HEK293T (cell line): ENCODE results near the gene ELMO3.

ENCODE experiments used
- ELF4 ChIP-seq: fragments of 450-650 bp; IDR thresholded peaks from 2 replicates; pipeline ENCODE4 v1.6.1; 2017; ENCODE audit warnings: antibody characterized with exemption
- FOXA1 ChIP-seq: fragments of 450-650 bp; IDR thresholded peaks from 2 replicates; pipeline ENCODE4 v1.6.1; 2016; ENCODE audit warnings: mild to moderate bottlenecking
- FOXM1 ChIP-seq: fragments of 450-650 bp; IDR thresholded peaks from 2 replicates; pipeline ENCODE4 v1.6.1; 2017; ENCODE audit warnings: mild to moderate bottlenecking, borderline replicate concordance
- HDGF ChIP-seq: fragments of 450-650 bp; IDR thresholded peaks from 2 replicates; pipeline ENCODE4 v1.6.1; 2017; ENCODE audit warnings: antibody characterized with exemption, borderline replicate concordance
- SP1 ChIP-seq: fragments of 450-650 bp; IDR thresholded peaks from 2 replicates; pipeline ENCODE4 v1.6.1; 2017

DNA sequence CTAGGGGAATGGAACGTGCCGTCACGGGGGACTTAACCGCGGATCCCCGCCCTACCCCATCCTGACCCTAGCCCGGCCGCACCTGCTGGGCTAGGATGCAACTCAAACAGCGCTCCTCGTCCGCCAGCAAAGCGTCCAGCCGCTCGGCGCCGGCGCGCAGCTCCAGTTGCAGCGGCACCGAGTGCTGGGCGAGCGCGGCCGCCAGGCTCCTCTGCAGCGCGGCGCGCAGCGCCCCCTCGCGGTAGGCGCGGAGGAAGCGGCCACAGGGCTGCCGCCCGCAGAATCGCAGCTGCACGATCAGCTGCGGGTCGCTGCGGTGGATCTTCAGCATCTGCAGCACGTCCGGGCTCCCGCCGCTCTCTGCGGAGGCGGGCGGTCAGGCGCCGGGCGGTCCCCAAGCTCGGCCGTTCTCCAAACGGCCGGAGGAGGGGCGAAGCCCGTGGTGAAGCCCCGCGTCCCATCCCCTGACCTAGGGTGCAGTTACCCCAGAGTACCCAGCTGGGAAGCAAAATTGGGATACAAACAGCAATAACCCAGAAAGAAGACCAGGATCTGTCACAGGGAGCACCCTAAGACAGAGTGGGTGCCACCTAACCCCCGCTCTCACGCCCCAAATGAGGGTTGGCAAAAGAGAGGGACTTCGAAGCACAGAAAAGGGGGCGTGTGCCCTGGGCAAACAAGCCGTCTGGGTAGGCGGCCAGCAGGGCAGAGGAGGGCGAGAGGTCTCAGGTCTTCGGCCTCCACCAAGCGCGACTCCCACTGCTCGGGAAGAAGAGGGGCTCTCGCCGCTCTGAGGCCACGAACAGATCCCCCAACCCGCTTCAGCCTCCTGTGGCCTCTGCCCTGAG, 43.4 kb upstream of the ELMO3 start:
- no peak for TF ChIP-seq ELF4
- TF ChIP-seq HDGF = no peak
- no peak for TF ChIP-seq FOXA1
- TF ChIP-seq FOXM1 = no peak
- no peak for TF ChIP-seq SP1
